Erythroblast (primary cell): ENCODE data around the gene NTN5.
"Not testable (repeated sequence)": the region's sequence is repeated elsewhere in the genome, so short reads cannot be mapped to it uniquely, and the experiment has no call there.

ENCODE experiments used
- GATA1 ChIP-seq: IDR thresholded peaks from 2 replicates; pipeline ENCODE4 v1.6.1; 2011; ENCODE audit warnings: low read depth, mild to moderate bottlenecking, control low read depth, low read length, moderate library complexity
- POLR2A ChIP-seq: IDR thresholded peaks from 2 replicates; pipeline ENCODE4 v1.6.1; 2011; ENCODE audit warnings: mild to moderate bottlenecking, low read length

GRCh38 chr19:48718106-48718505 is 45.3 kb upstream of the NTN5 start:
- not testable (repeated sequence) for TF ChIP-seq POLR2A, GATA1
